Bladder microvascular endothelial cell (primary cell): ENCODE results near the gene RGCC. TPM values are rescaled to one million over a fixed set of nuclear protein-coding genes. Genes with fewer than 3 reads are reported as not detected.

Source experiments
- total RNA-seq: library from RNA; depleted of rRNA; stranded (reverse); fragments of >200 nt; gene quantifications from 2 replicates; pipeline ENCODE4 v1.2.3, GENCODE V29; 2014

Gene RGCC, protein sequence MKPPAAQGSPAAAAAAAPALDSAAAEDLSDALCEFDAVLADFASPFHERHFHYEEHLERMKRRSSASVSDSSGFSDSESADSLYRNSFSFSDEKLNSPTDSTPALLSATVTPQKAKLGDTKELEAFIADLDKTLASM
- total RNA-seq: 76.8 and 185 TPM in 2 replicates

DNA sequence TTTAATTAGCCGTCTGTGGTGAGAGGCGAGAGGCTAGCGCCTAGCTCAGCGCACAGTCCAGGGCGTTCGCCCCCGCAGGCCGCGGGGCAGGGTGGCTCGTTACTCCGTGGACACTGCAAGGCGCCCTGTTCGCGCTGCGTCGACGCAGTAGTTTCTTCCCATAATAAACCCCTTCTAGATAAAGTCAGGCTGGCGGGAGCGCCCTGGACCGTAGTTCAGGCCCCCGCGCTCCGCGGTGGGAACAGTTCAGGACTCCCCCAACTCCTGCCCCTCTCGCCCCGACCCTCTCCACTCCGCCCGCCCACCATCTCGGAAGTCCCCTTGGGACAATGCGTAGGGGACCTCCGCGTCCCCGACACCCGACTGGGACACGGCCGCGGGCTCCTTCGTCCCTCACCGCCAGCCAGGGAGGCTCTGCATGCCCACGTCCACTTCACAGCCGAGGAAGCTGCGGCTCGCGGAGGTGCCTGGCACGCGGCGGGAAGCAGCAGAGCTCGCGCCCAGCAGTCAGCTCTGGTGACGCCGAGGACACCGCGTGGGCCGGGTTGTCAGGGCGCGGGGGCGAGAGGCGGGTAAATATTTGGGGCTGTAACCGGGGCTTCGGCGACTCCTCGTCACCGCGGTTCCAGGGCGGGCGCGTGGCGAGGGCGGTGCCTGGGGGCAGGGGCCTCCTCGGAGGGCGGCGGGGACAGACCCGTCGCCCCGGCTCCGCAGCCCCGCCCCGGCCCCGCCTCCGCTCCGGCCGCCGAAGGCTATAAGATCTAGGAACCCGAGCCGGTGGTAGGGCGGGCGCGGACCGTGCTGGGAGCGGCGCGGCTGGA is at the start of gene RGCC:
Gene RGCC (plus strand): TSS at position 783 of the 821 bp plus-strand sequence. CDS start 158 bp downstream, outside the sequence.

Other genes with a start within 250 kb of the RGCC start
- gene MTRF1, start 194.0 kb upstream of the RGCC start, total RNA-seq: 7.9 and 12.6 TPM in 2 replicates
- 4.0 and 12.3 TPM in 2 replicates for gene NAA16, start 146.3 kb upstream of the RGCC start, total RNA-seq